ENCODE results near the gene PTGER4. TPM values are rescaled to one million over a fixed set of nuclear protein-coding genes. Genes with fewer than 3 reads are reported as not detected.

The PTGER4 gene
- total RNA-seq, 1 experiment from 2014 or later = 0.92 TPM

DNA sequence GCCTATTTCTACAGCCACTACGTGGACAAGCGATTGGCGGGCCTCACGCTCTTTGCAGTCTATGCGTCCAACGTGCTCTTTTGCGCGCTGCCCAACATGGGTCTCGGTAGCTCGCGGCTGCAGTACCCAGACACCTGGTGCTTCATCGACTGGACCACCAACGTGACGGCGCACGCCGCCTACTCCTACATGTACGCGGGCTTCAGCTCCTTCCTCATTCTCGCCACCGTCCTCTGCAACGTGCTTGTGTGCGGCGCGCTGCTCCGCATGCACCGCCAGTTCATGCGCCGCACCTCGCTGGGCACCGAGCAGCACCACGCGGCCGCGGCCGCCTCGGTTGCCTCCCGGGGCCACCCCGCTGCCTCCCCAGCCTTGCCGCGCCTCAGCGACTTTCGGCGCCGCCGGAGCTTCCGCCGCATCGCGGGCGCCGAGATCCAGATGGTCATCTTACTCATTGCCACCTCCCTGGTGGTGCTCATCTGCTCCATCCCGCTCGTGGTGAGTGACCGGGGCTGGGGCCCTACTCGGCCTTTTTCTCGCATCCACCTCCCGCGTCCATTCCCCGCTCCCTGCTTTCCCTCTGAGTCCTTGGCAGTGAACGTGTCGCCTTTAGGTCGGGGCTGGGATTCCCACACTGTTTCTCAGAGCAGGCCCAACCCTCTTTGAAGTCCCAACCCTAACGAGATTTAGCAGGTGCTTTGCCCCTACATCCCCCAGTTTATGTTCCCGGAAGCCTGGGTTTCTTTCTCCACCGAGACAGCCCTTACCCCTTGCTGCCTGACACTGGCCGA is 1.8 kb downstream of the PTGER4 start (continued):
- TF ChIP-seq, protein P1, sequence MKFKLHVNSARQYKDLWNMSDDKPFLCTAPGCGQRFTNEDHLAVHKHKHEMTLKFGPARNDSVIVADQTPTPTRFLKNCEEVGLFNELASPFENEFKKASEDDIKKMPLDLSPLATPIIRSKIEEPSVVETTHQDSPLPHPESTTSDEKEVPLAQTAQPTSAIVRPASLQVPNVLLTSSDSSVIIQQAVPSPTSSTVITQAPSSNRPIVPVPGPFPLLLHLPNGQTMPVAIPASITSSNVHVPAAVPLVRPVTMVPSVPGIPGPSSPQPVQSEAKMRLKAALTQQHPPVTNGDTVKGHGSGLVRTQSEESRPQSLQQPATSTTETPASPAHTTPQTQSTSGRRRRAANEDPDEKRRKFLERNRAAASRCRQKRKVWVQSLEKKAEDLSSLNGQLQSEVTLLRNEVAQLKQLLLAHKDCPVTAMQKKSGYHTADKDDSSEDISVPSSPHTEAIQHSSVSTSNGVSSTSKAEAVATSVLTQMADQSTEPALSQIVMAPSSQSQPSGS (CRISPR knock-in tag; IDR thresholded peaks at IDR 0.05; ENCODE audit: borderline replicate concordance, low read depth) = no peak
- TF ChIP-seq NFYB (CRISPR knock-in tag; conservative IDR thresholded peaks at IDR 0.05; ENCODE audit: low read depth) (no peak), ZNF232 (CRISPR knock-in tag; IDR thresholded peaks at IDR 0.05) (peak; percentile 79; the same call in 1 of the 2 replicates), ZNF138 (CRISPR knock-in tag; conservative IDR thresholded peaks at IDR 0.05) (peak; percentile 71; the same call in 1 of the 2 replicates), E2F1 (CRISPR knock-in tag; IDR thresholded peaks at IDR 0.05) (no peak), ZNF423 (CRISPR knock-in tag; IDR thresholded peaks at IDR 0.05) (no peak), JAZF1 (CRISPR knock-in tag; IDR thresholded peaks at IDR 0.05) (no peak), ZNF219 (CRISPR knock-in tag; IDR thresholded peaks at IDR 0.05; ENCODE audit: borderline replicate concordance) (peak; percentile 66; the same call in 1 of the 2 replicates), HMGA2 (CRISPR knock-in tag; IDR thresholded peaks at IDR 0.05) (no peak), OVOL2 (CRISPR knock-in tag; IDR thresholded peaks at IDR 0.05; ENCODE audit: borderline replicate concordance) (no peak), PRRX2 (CRISPR knock-in tag; IDR thresholded peaks at IDR 0.05) (no peak), GTF2I (CRISPR knock-in tag; conservative IDR thresholded peaks at IDR 0.05) (no peak)
- TF ChIP-seq, protein P2, sequence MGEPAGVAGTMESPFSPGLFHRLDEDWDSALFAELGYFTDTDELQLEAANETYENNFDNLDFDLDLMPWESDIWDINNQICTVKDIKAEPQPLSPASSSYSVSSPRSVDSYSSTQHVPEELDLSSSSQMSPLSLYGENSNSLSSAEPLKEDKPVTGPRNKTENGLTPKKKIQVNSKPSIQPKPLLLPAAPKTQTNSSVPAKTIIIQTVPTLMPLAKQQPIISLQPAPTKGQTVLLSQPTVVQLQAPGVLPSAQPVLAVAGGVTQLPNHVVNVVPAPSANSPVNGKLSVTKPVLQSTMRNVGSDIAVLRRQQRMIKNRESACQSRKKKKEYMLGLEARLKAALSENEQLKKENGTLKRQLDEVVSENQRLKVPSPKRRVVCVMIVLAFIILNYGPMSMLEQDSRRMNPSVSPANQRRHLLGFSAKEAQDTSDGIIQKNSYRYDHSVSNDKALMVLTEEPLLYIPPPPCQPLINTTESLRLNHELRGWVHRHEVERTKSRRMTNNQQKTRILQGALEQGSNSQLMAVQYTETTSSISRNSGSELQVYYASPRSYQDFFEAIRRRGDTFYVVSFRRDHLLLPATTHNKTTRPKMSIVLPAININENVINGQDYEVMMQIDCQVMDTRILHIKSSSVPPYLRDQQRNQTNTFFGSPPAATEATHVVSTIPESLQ (CRISPR knock-in tag; IDR thresholded peaks at IDR 0.05) = no peak
- TF ChIP-seq, protein P3, sequence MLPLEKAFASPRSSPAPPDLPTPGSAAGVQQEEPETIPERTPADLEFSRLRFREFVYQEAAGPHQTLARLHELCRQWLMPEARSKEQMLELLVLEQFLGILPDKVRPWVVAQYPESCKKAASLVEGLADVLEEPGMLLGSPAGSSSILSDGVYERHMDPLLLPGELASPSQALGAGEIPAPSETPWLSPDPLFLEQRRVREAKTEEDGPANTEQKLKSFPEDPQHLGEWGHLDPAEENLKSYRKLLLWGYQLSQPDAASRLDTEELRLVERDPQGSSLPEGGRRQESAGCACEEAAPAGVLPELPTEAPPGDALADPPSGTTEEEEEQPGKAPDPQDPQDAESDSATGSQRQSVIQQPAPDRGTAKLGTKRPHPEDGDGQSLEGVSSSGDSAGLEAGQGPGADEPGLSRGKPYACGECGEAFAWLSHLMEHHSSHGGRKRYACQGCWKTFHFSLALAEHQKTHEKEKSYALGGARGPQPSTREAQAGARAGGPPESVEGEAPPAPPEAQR (CRISPR knock-in tag; IDR thresholded peaks at IDR 0.05) = no peak
- TF ChIP-seq, protein P4, sequence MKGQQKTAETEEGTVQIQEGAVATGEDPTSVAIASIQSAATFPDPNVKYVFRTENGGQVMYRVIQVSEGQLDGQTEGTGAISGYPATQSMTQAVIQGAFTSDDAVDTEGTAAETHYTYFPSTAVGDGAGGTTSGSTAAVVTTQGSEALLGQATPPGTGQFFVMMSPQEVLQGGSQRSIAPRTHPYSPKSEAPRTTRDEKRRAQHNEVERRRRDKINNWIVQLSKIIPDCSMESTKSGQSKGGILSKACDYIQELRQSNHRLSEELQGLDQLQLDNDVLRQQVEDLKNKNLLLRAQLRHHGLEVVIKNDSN (CRISPR knock-in tag; IDR thresholded peaks at IDR 0.05) = no peak
- TF ChIP-seq, protein P5, sequence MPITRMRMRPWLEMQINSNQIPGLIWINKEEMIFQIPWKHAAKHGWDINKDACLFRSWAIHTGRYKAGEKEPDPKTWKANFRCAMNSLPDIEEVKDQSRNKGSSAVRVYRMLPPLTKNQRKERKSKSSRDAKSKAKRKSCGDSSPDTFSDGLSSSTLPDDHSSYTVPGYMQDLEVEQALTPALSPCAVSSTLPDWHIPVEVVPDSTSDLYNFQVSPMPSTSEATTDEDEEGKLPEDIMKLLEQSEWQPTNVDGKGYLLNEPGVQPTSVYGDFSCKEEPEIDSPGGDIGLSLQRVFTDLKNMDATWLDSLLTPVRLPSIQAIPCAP (CRISPR knock-in tag; IDR thresholded peaks at IDR 0.05) = peak; percentile 88
- TF ChIP-seq, protein P6, sequence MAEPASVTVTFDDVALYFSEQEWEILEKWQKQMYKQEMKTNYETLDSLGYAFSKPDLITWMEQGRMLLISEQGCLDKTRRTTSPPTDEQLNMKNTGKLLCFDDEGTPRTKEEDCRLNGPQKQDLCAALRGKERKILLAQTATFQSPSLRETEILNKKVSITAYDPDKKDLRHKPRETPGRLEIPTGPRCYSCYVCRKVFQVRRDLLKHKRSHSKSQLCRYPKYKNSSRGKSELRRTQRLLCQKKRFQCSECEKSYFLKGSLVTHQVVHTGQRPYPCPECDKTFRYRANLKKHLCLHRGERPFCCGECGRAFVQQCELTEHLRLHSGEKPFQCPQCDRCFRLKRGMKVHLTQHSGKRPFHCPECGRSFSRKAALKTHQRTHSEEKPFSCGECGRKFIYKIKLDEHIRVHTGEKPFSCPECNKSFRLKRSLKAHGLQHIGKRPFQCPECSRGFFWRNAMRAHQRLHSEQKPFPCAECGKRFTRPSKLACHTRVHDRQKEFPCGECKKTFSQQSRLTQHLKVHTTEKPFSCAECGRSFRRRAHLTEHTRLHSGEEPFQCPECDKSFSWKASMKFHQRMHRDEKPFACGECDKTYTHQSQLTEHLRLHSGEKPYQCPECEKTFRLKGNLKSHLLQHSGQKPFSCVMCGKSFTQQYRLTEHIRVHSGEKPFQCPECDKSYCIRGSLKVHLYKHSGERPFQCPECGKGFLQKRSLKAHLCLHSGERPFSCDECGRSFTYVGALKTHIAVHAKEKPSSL (CRISPR knock-in tag; conservative IDR thresholded peaks at IDR 0.05) = no peak
- TF ChIP-seq, protein P7, sequence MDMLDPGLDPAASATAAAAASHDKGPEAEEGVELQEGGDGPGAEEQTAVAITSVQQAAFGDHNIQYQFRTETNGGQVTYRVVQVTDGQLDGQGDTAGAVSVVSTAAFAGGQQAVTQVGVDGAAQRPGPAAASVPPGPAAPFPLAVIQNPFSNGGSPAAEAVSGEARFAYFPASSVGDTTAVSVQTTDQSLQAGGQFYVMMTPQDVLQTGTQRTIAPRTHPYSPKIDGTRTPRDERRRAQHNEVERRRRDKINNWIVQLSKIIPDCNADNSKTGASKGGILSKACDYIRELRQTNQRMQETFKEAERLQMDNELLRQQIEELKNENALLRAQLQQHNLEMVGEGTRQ (CRISPR knock-in tag; IDR thresholded peaks at IDR 0.05) = no peak
- TF ChIP-seq, protein P8, sequence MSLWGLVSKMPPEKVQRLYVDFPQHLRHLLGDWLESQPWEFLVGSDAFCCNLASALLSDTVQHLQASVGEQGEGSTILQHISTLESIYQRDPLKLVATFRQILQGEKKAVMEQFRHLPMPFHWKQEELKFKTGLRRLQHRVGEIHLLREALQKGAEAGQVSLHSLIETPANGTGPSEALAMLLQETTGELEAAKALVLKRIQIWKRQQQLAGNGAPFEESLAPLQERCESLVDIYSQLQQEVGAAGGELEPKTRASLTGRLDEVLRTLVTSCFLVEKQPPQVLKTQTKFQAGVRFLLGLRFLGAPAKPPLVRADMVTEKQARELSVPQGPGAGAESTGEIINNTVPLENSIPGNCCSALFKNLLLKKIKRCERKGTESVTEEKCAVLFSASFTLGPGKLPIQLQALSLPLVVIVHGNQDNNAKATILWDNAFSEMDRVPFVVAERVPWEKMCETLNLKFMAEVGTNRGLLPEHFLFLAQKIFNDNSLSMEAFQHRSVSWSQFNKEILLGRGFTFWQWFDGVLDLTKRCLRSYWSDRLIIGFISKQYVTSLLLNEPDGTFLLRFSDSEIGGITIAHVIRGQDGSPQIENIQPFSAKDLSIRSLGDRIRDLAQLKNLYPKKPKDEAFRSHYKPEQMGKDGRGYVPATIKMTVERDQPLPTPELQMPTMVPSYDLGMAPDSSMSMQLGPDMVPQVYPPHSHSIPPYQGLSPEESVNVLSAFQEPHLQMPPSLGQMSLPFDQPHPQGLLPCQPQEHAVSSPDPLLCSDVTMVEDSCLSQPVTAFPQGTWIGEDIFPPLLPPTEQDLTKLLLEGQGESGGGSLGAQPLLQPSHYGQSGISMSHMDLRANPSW (CRISPR knock-in tag; conservative IDR thresholded peaks at IDR 0.05; ENCODE audit: low read depth) = no peak
- TF ChIP-seq, protein P9, sequence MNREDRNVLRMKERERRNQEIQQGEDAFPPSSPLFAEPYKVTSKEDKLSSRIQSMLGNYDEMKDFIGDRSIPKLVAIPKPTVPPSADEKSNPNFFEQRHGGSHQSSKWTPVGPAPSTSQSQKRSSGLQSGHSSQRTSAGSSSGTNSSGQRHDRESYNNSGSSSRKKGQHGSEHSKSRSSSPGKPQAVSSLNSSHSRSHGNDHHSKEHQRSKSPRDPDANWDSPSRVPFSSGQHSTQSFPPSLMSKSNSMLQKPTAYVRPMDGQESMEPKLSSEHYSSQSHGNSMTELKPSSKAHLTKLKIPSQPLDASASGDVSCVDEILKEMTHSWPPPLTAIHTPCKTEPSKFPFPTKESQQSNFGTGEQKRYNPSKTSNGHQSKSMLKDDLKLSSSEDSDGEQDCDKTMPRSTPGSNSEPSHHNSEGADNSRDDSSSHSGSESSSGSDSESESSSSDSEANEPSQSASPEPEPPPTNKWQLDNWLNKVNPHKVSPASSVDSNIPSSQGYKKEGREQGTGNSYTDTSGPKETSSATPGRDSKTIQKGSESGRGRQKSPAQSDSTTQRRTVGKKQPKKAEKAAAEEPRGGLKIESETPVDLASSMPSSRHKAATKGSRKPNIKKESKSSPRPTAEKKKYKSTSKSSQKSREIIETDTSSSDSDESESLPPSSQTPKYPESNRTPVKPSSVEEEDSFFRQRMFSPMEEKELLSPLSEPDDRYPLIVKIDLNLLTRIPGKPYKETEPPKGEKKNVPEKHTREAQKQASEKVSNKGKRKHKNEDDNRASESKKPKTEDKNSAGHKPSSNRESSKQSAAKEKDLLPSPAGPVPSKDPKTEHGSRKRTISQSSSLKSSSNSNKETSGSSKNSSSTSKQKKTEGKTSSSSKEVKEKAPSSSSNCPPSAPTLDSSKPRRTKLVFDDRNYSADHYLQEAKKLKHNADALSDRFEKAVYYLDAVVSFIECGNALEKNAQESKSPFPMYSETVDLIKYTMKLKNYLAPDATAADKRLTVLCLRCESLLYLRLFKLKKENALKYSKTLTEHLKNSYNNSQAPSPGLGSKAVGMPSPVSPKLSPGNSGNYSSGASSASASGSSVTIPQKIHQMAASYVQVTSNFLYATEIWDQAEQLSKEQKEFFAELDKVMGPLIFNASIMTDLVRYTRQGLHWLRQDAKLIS (CRISPR knock-in tag; IDR thresholded peaks at IDR 0.05; ENCODE audit: borderline replicate concordance) = no peak
